Fibroblast of skin of abdomen (primary cell): ENCODE measurements around the gene ARPC4.
A peak's percentile ranks its signal among the peaks of the same experiment; 100 is the strongest.

Source experiments
- DNase-seq: peaks from one replicate; pipeline ENCODE4 v3.0.0-alpha.2; 2013

ARPC4 gene

DNA sequence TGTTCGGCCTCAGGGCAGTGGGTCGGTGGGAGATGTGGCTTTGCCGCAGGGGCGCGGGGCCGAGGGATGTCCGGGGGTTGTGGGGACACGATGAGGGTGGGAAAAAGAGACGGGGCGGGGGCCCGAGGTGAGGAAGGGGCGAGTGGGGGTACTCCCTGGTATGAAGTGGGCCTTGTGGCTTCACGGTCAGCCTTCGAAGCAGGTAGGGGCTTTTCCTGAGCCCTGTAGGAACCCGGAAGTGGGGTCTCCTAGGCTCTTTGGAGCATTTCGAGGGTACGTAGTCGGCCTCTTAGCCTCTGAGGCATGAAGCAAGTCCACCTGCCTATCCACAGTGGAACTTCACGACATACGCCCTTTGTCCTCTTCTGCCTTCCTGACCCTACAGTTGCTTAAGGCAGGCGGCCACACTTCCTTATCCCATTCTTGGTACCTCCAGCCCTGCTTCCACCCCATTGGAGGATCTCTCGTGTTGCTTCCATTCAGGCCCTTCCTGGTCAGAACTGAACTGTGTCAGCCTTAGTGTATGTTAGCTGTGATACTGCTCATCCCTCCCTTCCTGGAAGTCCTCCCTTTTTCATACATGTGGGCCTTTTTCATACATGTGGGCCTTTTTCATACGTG, 389 bp downstream of the ARPC4 start:
- DNase-seq = peak; percentile 36

DNA sequence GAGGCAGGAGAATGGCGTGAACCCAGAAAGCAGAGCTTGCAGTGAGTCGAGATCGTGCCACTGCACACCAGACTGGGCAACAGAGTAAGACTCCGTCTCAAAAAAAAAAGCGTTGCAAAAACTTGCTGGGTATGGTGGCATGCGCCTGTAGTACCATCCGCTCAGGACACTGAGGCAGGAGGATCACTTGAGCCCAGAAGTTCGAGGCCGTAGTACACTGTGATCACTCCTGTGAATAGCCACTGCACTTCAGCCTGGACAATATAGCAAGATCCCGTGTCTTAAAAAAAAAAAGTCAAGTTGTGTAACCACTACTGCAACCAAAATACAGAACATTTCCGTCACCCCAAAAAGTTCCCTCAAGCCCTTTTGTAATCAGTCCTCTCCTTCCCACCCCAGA, 1.5 kb downstream of the ARPC4 start:
- no peak for DNase-seq

- DNase-seq = no peak
These were observed 2.3 kb downstream of the ARPC4 start for GRCh38 chr3:9795207-9795606.

GRCh38 chr3:9797196-9797945, 4.5 kb downstream of the ARPC4 start:
- no peak for DNase-seq

GRCh38 chr3:9800529-9800928, 7.6 kb downstream of the ARPC4 start:
- no peak for DNase-seq

GRCh38 chr3:9803494-9803893, 10.6 kb downstream of the ARPC4 start:
- DNase-seq = no peak

- no peak for DNase-seq
These were observed 12.1 kb downstream of the ARPC4 start for GRCh38 chr3:9804996-9805395.

DNA sequence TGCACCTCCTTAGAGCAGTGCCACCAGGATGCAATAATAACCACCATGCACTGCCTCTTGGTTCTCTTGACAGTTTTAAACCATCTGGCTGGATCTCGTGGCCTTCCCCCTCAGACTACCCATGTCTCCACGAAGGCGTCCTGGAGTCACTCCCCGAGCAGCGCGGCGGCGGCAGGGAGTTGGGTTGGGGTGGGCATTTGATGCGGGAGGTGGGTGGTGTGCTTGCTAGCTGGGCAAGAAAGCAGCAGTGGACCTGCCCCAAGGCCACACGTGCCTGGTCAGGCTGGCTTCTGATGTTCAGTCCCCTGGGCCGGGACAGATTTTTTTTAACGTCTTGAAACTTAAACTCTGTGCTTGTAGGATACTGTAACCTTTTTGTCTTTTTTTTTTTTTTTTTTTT, 13.3 kb downstream of the ARPC4 start:
- no peak for DNase-seq

- DNase-seq = no peak
These were observed 14.1 kb downstream of the ARPC4 start for GRCh38 chr3:9806688-9807589.

DNA sequence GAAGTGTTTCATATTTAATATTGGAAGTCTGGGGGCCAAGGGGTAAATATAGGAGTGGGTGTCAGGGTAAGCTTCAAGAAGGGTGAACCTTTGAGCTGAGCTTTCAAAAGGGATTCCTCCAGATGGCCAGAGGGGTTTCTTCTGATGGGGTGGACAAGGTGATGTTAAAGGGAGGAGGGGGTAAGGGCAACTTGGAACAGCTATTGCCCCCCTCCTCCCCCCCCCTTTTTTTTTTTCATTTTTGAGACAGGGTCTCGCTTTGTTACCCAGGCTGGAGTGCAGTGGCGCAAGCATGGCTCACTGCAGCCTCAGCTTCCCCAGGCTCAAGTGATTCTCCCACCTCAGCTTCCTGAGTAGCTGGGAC, 15.1 kb downstream of the ARPC4 start:
- DNase-seq = no peak

- peak; percentile 14 for DNase-seq
These were observed 15.6 kb downstream of the ARPC4 start for GRCh38 chr3:9808345-9809037.

- no peak for DNase-seq
These were observed 16.3 kb downstream of the ARPC4 start for GRCh38 chr3:9809239-9809614.

DNA sequence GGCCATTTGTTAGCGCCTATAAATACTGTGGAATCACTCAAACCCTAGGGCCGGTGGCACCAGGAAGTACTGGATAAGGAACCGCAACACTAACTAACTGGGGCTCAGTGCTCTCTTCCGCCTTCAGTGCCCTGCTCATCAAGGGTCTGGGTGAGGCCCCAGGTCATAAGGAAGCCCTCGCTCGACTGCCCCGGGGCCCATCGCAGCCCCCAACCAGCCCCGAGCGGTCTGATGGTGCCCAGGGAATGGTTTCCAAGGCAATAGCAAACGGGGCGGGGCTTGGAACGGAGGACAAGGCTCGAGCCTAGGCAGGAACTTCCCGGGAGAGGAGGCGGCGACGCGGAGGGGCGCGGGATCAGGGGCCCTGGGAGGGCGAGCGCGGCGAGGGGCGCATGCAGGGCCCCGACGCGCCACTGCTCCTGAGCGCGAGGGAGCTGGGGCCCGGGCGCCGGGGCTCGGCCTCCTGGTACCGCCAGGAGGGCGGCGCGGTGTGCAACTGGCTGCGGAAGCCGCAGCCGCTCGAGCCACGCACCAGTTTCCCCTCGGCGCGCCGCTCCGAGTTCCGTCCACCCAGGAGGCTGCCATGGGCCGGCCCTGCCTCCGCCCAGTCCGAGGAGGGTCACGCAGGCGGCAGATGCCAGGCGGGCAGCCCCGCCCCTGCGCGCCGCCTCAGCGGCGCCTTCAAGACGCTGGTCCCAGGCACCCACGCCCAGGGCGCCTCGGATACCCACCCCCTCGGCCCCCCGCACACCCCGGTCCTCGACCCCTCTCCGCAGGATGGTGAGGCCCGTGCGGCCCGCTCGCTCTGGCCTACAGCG, 16.9 kb downstream of the ARPC4 start, which contains the start of gene TTLL3:
Gene TTLL3 (plus strand): TSS at position 648 of the 818 bp plus-strand sequence. CDS start 400 bp downstream, outside the sequence.
- peak; percentile 64 for DNase-seq

- DNase-seq = no peak
These were observed 17.5 kb downstream of the ARPC4 start for GRCh38 chr3:9810433-9810770.

GRCh38 chr3:9810846-9811245, 18.0 kb downstream of the ARPC4 start:
- no peak for DNase-seq

GRCh38 chr3:9812870-9813483, 20.1 kb downstream of the ARPC4 start:
- DNase-seq = no peak

- no peak for DNase-seq
These were observed 23.1 kb downstream of the ARPC4 start for GRCh38 chr3:9815986-9816385.

DNA sequence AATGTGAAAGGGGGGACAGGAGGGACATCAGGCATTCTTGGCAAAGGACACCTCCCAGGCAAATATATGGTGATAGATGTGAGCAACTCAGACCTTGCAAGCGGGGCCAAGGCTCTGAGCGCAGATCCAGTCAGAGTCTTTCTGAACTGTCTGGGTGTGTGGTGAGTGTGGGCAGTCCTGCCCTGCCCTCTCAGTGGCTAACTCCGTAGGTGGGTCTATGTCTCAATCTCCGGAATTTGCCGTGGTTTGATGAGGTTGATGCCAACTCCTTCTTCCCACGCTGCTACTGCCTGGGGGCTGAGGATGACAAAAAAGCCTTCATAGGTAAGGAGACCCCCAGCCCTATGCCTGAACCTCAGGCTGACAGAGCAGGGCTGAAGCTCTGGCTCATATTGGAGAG, 24.6 kb downstream of the ARPC4 start:
- DNase-seq = no peak

DNA sequence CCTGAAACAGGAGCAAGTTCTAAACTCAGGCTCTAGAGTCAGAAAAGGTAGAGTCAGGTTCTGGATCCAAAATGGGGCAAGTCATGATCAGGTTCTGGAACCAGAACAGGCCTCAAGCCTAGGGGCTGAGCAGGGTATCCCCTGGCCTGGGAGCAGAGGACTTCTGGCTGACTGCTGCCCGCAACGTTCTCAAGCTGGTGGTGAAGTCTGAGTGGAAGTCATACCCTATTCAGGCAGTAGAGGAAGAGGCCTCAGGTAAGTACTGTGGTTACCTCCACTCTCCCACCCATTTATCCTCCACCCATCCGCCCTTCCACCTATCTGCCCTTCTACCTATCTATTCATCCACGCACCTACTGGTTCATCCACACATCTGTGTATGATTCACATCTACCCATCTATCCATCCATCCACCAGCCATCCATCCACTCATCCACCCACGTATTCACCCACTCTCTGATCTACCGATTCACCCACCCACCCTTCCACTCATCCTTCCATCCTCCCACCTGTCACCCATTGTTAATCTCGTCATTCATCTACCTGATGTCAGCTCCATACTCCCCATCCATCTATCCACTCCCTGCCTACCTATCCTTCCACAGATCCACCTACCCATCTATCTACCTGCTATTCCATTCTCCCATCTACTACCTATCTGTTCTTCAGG, 25.9 kb downstream of the ARPC4 start:
- no peak for DNase-seq

DNA sequence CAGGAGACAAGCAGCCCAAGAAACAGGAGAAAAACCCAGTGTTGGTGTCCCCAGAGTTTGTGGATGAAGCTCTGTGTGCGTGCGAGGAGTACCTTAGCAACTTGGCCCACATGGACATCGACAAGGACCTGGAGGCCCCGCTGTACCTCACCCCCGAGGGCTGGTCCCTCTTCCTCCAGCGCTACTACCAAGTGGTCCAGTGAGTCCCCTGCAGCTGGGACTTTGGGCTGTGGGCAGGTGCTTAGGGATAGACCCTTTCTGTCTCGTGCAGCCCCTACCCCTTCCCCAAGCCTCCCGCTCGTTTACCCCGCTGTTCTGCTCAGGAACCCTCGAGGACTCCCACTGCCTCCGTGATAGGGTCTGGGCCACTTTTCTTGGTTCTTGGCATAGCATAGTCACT, 27.7 kb downstream of the ARPC4 start:
- DNase-seq = no peak

GRCh38 chr3:9820946-9821345, 28.1 kb downstream of the ARPC4 start:
- no peak for DNase-seq
